Limb (tissue), 2 donors: Measurements from ENCODE around the gene C2orf80.
A peak's percentile ranks its signal among the peaks of the same experiment; 100 is the strongest.
"Not testable (repeated sequence)": the region's sequence is repeated elsewhere in the genome, so short reads cannot be mapped to it uniquely, and the experiment has no call there.

Source experiments
- DNase-seq, 2 donors: peaks; one replicate each; pipeline ENCODE4 v3.0.0-alpha.2; 2016; ENCODE audit errors: extremely low spot score in 2 of 2

The C2orf80 gene

GRCh38 chr2:208189810-208190503 lies at the start of gene C2orf80:
Gene C2orf80 (minus strand): TSS chr2:208190030. CDS start chr2:208186986, 3,044 bp downstream.
- DNase-seq = peak in 1 of 2 donors; percentile 47

- DNase-seq = no peak
These were observed 46.0 kb upstream of the C2orf80 start for GRCh38 chr2:208235860-208236259.

- no peak for DNase-seq
These were observed 45.0 kb upstream of the C2orf80 start for GRCh38 chr2:208234786-208235185.

- DNase-seq = no peak
These were observed 38.6 kb upstream of the C2orf80 start for GRCh38 chr2:208228476-208228875.

GRCh38 chr2:208227581-208228232 lies 37.9 kb upstream of the C2orf80 start:
- DNase-seq = no peak

GRCh38 chr2:208224802-208225201 lies 35.0 kb upstream of the C2orf80 start:
- no peak for DNase-seq

- DNase-seq = no peak
These were observed 32.5 kb upstream of the C2orf80 start for GRCh38 chr2:208222351-208222750.

- DNase-seq = not testable (repeated sequence)
These were observed 32.0 kb upstream of the C2orf80 start for GRCh38 chr2:208221873-208222272.

- no peak for DNase-seq
These were observed 21.0 kb upstream of the C2orf80 start for GRCh38 chr2:208210688-208211451.

- no peak for DNase-seq
These were observed 18.7 kb upstream of the C2orf80 start for GRCh38 chr2:208208335-208209085.

- DNase-seq = no peak
These were observed 17.9 kb upstream of the C2orf80 start for GRCh38 chr2:208207769-208208168.

- no peak for DNase-seq
These were observed 14.3 kb upstream of the C2orf80 start for GRCh38 chr2:208204166-208204565.

- no peak for DNase-seq
These were observed 5.7 kb upstream of the C2orf80 start for GRCh38 chr2:208195531-208195930.

- no peak for DNase-seq
These were observed 2.9 kb upstream of the C2orf80 start for GRCh38 chr2:208192611-208193236.

GRCh38 chr2:208189069-208189809 lies 591 bp downstream of the C2orf80 start:
- peak in 1 of 2 donors; percentile 23 for DNase-seq

GRCh38 chr2:208186893-208187292 lies 2.9 kb downstream of the C2orf80 start:
- no peak for DNase-seq

GRCh38 chr2:208186465-208186864 lies 3.4 kb downstream of the C2orf80 start:
- DNase-seq = no peak

GRCh38 chr2:208183972-208184705 lies 5.7 kb downstream of the C2orf80 start:
- DNase-seq = no peak

GRCh38 chr2:208183526-208183925 lies 6.3 kb downstream of the C2orf80 start:
- no peak for DNase-seq

GRCh38 chr2:208182835-208183234 lies 7.0 kb downstream of the C2orf80 start:
- DNase-seq = no peak
